CD4-positive, alpha-beta memory T cell (primary cell): Measurements from ENCODE around the gene ADAM19. TPM values are rescaled to one million over a fixed set of nuclear protein-coding genes. Genes with fewer than 3 reads are reported as not detected.

ENCODE experiments used
- CTCF ChIA-PET: fragments of 350-600 bp; sonication (Branson Sonifier 250); formaldehyde crosslinking; loops from one replicate; lab custom pipeline; 2021; ENCODE audit warnings: inconsistent platforms; ENCODE audit not compliant: partially characterized antibody; lab: Charles Lee
- POLR2A ChIA-PET: fragments of 350-600 bp; sonication (Branson Sonifier 250); formaldehyde crosslinking; loops from one replicate; lab custom pipeline; 2021; ENCODE audit not compliant: partially characterized antibody; lab: Charles Lee
- DNase-seq, 5 donors: peaks; one replicate each; pipeline versions ENCODE4 v3.0.0 to v3.0.0-alpha.2; 2020 to 2022; ENCODE audit warnings: mixed read lengths in 1 of 5
- H3K27ac ChIP-seq: one replicate; pipeline ENCODE4 v1.7.0; 2013; ENCODE audit warnings: low read depth, low read length
- H3K27me3 ChIP-seq: 2 replicates; pipeline ENCODE4 v1.7.0; 2013; ENCODE audit warnings: mild to moderate bottlenecking, low read length, moderate library complexity; ENCODE audit not compliant: insufficient read depth
- H3K36me3 ChIP-seq: 2 replicates; pipeline ENCODE4 v1.7.0; 2013; ENCODE audit warnings: mild to moderate bottlenecking, low read length, moderate library complexity; ENCODE audit not compliant: insufficient read depth
- H3K4me1 ChIP-seq: 2 replicates; pipeline ENCODE4 v1.7.0; 2013; ENCODE audit warnings: mild to moderate bottlenecking, low read length, moderate library complexity; ENCODE audit not compliant: insufficient read depth
- H3K4me3 ChIP-seq, 2 donors: one replicate each; pipeline ENCODE4 v1.7.0; 2013; ENCODE audit warnings: low read length in 2 of 2, mild to moderate bottlenecking in 1 of 2
- H3K9me3 ChIP-seq, 2 donors: one replicate each; pipeline ENCODE4 v1.7.0; 2013; ENCODE audit warnings: low read length in 2 of 2, control low read depth in 1 of 2; ENCODE audit not compliant: control insufficient read depth in 1 of 2
- H3K27ac Mint-ChIP-seq, 7 donors: one replicate each; pipeline ENCODE4 v1.8.0; 2020 to 2021; ENCODE audit warnings: mixed read lengths in 7 of 7, mild to moderate bottlenecking in 6 of 7, inconsistent platforms in 3 of 7, moderate library complexity in 3 of 7
- H3K27me3 Mint-ChIP-seq, 2 donors: one replicate each; pipeline ENCODE4 v1.8.0; 2020 to 2021; ENCODE audit warnings: mixed read lengths in 2 of 2
- H3K36me3 Mint-ChIP-seq, 2 donors: one replicate each; pipeline ENCODE4 v1.8.0; 2020 to 2021; ENCODE audit warnings: mixed read lengths in 2 of 2, inconsistent platforms in 1 of 2, mild to moderate bottlenecking in 1 of 2
- H3K4me1 Mint-ChIP-seq, 4 donors: one replicate each; pipeline ENCODE4 v1.8.0; 2020 to 2021; ENCODE audit warnings: mixed read lengths in 4 of 4, mild to moderate bottlenecking in 1 of 4
- H3K4me3 Mint-ChIP-seq, 8 donors: one replicate each; pipeline ENCODE4 v1.8.0; 2020 to 2021; ENCODE audit warnings: mixed read lengths in 8 of 8, mild to moderate bottlenecking in 7 of 8, moderate library complexity in 6 of 8, inconsistent platforms in 3 of 8
- H3K9me3 Mint-ChIP-seq, 8 donors: one replicate each; pipeline ENCODE4 v1.8.0; 2020 to 2021; ENCODE audit warnings: mixed read lengths in 8 of 8, mild to moderate bottlenecking in 5 of 8, inconsistent platforms in 3 of 8, moderate library complexity in 1 of 8
- intact Hi-C: fragments of 100-400 bp; cut with micrococcal nuclease; formaldehyde crosslinking; loops from one replicate; pipeline ENCODE4 v1.15.1; 2023
- polyA plus RNA-seq, 2 donors: library from polyadenylated mRNA; unstranded; fragments of 300-500 nt; fragmentation: Illumina TruSeq; gene quantifications; one replicate each; pipeline ENCODE4 v1.2.3, GENCODE V29; 2021
- total RNA-seq, 2 experiments: library from RNA; stranded (reverse); gene quantifications; one replicate each; pipeline ENCODE4 v1.2.3, GENCODE V29; 2021

Gene ADAM19
- total and polyA plus RNA-seq, 4 experiments from 2014 or later = 1.9 to 33.9 (median 28.0) TPM

DNA sequence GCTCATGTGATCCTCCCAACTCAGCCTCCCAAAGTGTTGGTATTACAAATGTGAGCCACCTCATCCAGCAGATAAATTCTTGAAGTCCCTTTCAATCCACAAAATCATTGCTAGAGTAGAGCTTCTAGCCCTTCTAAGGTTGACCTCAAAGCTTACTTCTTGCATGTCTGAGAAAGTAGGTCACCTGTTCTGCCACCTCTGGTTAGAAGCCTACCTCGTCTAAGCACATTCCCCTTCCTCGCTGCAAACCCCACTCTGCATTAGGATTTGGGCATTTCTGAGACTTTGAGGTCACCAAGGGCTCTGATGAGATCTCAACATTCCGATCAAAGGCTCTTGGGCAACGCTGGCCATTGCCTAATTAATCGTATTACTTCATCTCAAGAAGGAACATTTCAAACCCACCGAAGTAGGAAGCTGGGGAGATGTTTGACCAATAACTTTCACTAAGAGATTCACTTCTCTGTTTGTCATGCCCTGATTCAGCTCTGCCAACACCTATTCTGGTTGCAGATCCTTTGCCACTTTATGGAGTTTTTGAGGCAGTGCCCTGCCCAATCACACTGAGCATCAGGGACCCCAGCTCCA, 8.6 kb downstream of the ADAM19 start:
- ChIA-PET CTCF (interaction anchor here (0.9 to 3.4 kb wide), 7 partner anchors 9 to 152 kb away, joined by 3 to 13 read pairs (median 5); no protein-coding TSS in a partner anchor), POLR2A (interaction anchor here (0.9 to 13.4 kb wide), 7 partner anchors 8 to 43 kb away, joined by 3 to 220 read pairs (median 3); no protein-coding TSS in a partner anchor)
- intact Hi-C loops = no loop called here
- H3K27me3 ChIP-seq = no peaks in the 10 kb centered on the region
- peaks cover 34% of the 10 kb centered on the region for H3K36me3 ChIP-seq
- peak overlapping the region; percentile 1 for H3K27ac ChIP-seq
- peaks cover 90% of the 10 kb centered on the region for H3K4me1 ChIP-seq
- peaks cover 61 to 92% (median 79%) of the 10 kb centered on the region in 4 donors for H3K4me1 Mint-ChIP-seq
- DNase-seq = peak in 3 of 5 donors; percentile 31 to 48 (median 31)
- peaks cover 62 to 78% of the 10 kb centered on the region in 2 donors for H3K36me3 Mint-ChIP-seq
- peak overlapping the region in 7 of 8 donors; percentile 55 to 79 (median 71) for H3K4me3 Mint-ChIP-seq
- H3K27me3 Mint-ChIP-seq = no peaks in the 10 kb centered on the region
- no peaks in the 10 kb centered on the region for H3K9me3 ChIP-seq
- H3K9me3 Mint-ChIP-seq = no peaks in the 10 kb centered on the region
- H3K4me3 ChIP-seq = no peak overlapping the region
- H3K27ac Mint-ChIP-seq = peak overlapping the region; percentile 49 to 90 (median 84)

- H3K27ac ChIP-seq = peak overlapping the region; percentile 8
- peaks cover 34% of the 10 kb centered on the region for H3K36me3 ChIP-seq
- H3K4me1 Mint-ChIP-seq = peaks cover 59 to 89% (median 75%) of the 10 kb centered on the region in 4 donors
- peak overlapping the region; percentile 40 to 89 (median 80) for H3K27ac Mint-ChIP-seq
- H3K27me3 Mint-ChIP-seq = no peaks in the 10 kb centered on the region
- peaks cover 83% of the 10 kb centered on the region for H3K4me1 ChIP-seq
- H3K9me3 Mint-ChIP-seq = no peaks in the 10 kb centered on the region
- POLR2A ChIA-PET = interaction anchor here (0.8 to 11.1 kb wide), 7 partner anchors 7 to 33 kb away, joined by 3 to 125 read pairs (median 4); partner anchors contain the start of gene ADAM19
- DNase-seq = no peak
- peaks cover 74 to 81% of the 10 kb centered on the region in 2 donors for H3K36me3 Mint-ChIP-seq
- intact Hi-C loops = no loop called here
- no peak overlapping the region for H3K4me3 ChIP-seq
- no peaks in the 10 kb centered on the region for H3K9me3 ChIP-seq
- H3K4me3 Mint-ChIP-seq = peak overlapping the region in 6 of 8 donors; percentile 1 to 64 (median 52)
- H3K27me3 ChIP-seq = no peaks in the 10 kb centered on the region
- CTCF ChIA-PET = interaction anchor here (1.5 kb wide), 1 partner anchor 23 kb away, joined by 4 read pairs; no protein-coding TSS in a partner anchor
Observed at GRCh38 chr5:157563929-157564716, 11.5 kb downstream of the ADAM19 start.

GRCh38 chr5:157563373-157563928, 12.1 kb downstream of the ADAM19 start:
- Histone ChIP-seq H3K4me3 (no peak overlapping the region), H3K9me3 (no peaks in the 10 kb centered on the region), H3K27me3 (no peaks in the 10 kb centered on the region), H3K27ac (no peak overlapping the region), H3K36me3 (peaks cover 29% of the 10 kb centered on the region), H3K4me1 (peaks cover 83% of the 10 kb centered on the region)
- H3K27ac Mint-ChIP-seq = peak overlapping the region; percentile 25 to 89 (median 72)
- ChIA-PET CTCF (interaction anchor here (0.9 to 1.5 kb wide), 2 partner anchors 22 to 88 kb away, joined by 3 to 4 read pairs; no protein-coding TSS in a partner anchor), POLR2A (interaction anchor here (1.0 to 11.1 kb wide), 9 partner anchors 8 to 34 kb away, joined by 3 to 125 read pairs (median 4); partner anchors contain the start of gene ADAM19)
- no peak for DNase-seq
- peaks cover 75 to 81% of the 10 kb centered on the region in 2 donors for H3K36me3 Mint-ChIP-seq
- no peaks in the 10 kb centered on the region for H3K9me3 Mint-ChIP-seq
- no peaks in the 10 kb centered on the region for H3K27me3 Mint-ChIP-seq
- peak overlapping the region in 5 of 8 donors; percentile 1 to 64 (median 55) for H3K4me3 Mint-ChIP-seq
- intact Hi-C loops = no loop called here
- H3K4me1 Mint-ChIP-seq = peaks cover 61 to 89% (median 76%) of the 10 kb centered on the region in 4 donors

GRCh38 chr5:157562111-157562581, 13.4 kb downstream of the ADAM19 start:
- Histone ChIP-seq H3K4me3 (no peak overlapping the region), H3K9me3 (no peaks in the 10 kb centered on the region), H3K36me3 (peaks cover 26% of the 10 kb centered on the region), H3K4me1 (peaks cover 83% of the 10 kb centered on the region), H3K27ac (no peak overlapping the region), H3K27me3 (no peaks in the 10 kb centered on the region)
- Mint-ChIP-seq H3K27me3 (no peaks in the 10 kb centered on the region), H3K36me3 (peaks cover 70 to 80% of the 10 kb centered on the region in 2 donors), H3K4me3 (peak overlapping the region in 5 of 8 donors; percentile 27 to 69 (median 50)), H3K4me1 (peaks cover 64 to 89% (median 78%) of the 10 kb centered on the region in 4 donors), H3K9me3 (no peaks in the 10 kb centered on the region), H3K27ac (peak overlapping the region; percentile 63 to 86 (median 81))
- intact Hi-C loops = no loop called here
- POLR2A ChIA-PET = interaction anchor here (1.3 to 11.1 kb wide), 6 partner anchors 9 to 35 kb away, joined by 3 to 125 read pairs (median 6); partner anchors contain the start of gene ADAM19
- no peak for DNase-seq
- CTCF ChIA-PET = interaction anchor here (0.6 to 1.5 kb wide), 2 partner anchors 21 to 26 kb away, joined by 4 read pairs; no protein-coding TSS in a partner anchor

GRCh38 chr5:157561110-157561509, 14.5 kb downstream of the ADAM19 start:
- peak overlapping the region; percentile 11 to 81 (median 70) for H3K27ac Mint-ChIP-seq
- peaks cover 72 to 78% of the 10 kb centered on the region in 2 donors for H3K36me3 Mint-ChIP-seq
- ChIA-PET CTCF (interaction anchor here (0.7 kb wide), 1 partner anchor 33 kb away, joined by 3 read pairs; no protein-coding TSS in a partner anchor), POLR2A (interaction anchor here (1.0 to 11.1 kb wide), 3 partner anchors 10 to 21 kb away, joined by 4 to 125 read pairs (median 7); partner anchors contain the start of gene ADAM19)
- Histone ChIP-seq H3K4me3 (no peak overlapping the region), H3K27ac (no peak overlapping the region), H3K4me1 (peaks cover 84% of the 10 kb centered on the region), H3K27me3 (no peaks in the 10 kb centered on the region), H3K36me3 (peaks cover 26% of the 10 kb centered on the region), H3K9me3 (no peaks in the 10 kb centered on the region)
- peak overlapping the region in 6 of 8 donors; percentile 17 to 66 (median 56) for H3K4me3 Mint-ChIP-seq
- peaks cover 64 to 91% (median 80%) of the 10 kb centered on the region in 4 donors for H3K4me1 Mint-ChIP-seq
- intact Hi-C loops = no loop called here
- H3K9me3 Mint-ChIP-seq = no peaks in the 10 kb centered on the region
- DNase-seq = no peak
- H3K27me3 Mint-ChIP-seq = no peaks in the 10 kb centered on the region

- DNase-seq = no peak
- ChIA-PET CTCF (interaction anchor here (1.2 to 4.4 kb wide), 5 partner anchors 10 to 14 kb away, joined by 3 to 22 read pairs (median 5); no protein-coding TSS in a partner anchor), POLR2A (interaction anchor here (0.9 to 11.1 kb wide), 3 partner anchors 11 to 18 kb away, joined by 3 to 125 read pairs (median 13); partner anchors contain the start of gene ADAM19)
- Histone ChIP-seq H3K4me3 (no peak overlapping the region), H3K4me1 (peaks cover 90% of the 10 kb centered on the region), H3K36me3 (peaks cover 22% of the 10 kb centered on the region), H3K27ac (no peak overlapping the region), H3K27me3 (no peaks in the 10 kb centered on the region), H3K9me3 (no peaks in the 10 kb centered on the region)
- Mint-ChIP-seq H3K9me3 (no peaks in the 10 kb centered on the region), H3K4me3 (no peak overlapping the region), H3K27ac (peak overlapping the region; percentile 25 to 84 (median 51)), H3K36me3 (peaks cover 65 to 75% of the 10 kb centered on the region in 2 donors), H3K27me3 (no peaks in the 10 kb centered on the region), H3K4me1 (peaks cover 73 to 95% (median 87%) of the 10 kb centered on the region in 4 donors)
- intact Hi-C loops = no loop called here
Observed at GRCh38 chr5:157559301-157559700, 16.3 kb downstream of the ADAM19 start.
